IMR-90 (cell line): ENCODE data around the gene ZKSCAN5. TPM values are rescaled to one million over a fixed set of nuclear protein-coding genes. Genes with fewer than 3 reads are reported as not detected.

Source experiments
- ATAC-seq: fragments of 200-7000 bp; cut with Tn5 transposase; 2 replicates; pipeline ENCODE4 v1.9.1; 2020; ENCODE audit warnings: low read depth, mild to moderate bottlenecking, moderate library complexity
- BruUV-seq: library from RNA; stranded (reverse); fragments of 400-500 nt; replicated peaks from 2 replicates; lab custom pipeline; 2021; lab: Mats Ljungman, UMichigan
- CTCF ChIA-PET: fragments of 300-600 bp; formaldehyde crosslinking; extraction: SDS; loops from one replicate; lab custom pipeline; 2021; ENCODE audit warnings: antibody characterized with exemption; lab: Yijun Ruan, JAX
- POLR2A ChIA-PET: fragments of 300-600 bp; sonication (Branson Sonifier 250); formaldehyde crosslinking; loops from one replicate; lab custom pipeline; 2022; ENCODE audit warnings: antibody characterized with exemption; ENCODE audit not compliant: unreplicated experiment; lab: Charles Lee
- DNase-seq: peaks from one replicate; pipeline ENCODE4 v3.0.0; 2013
- H2AFZ ChIP-seq: replicated peaks from 2 replicates; pipeline ENCODE3; 2013; ENCODE audit warnings: low read length, mild to moderate bottlenecking; ENCODE audit not compliant: poor library complexity
- H2AK5ac ChIP-seq: 2 replicates; pipeline ENCODE4 v1.6.1; 2013; ENCODE audit warnings: low read depth, low read length, inconsistent platforms
- H2AK9ac ChIP-seq: replicated peaks from 2 replicates; pipeline ENCODE3; 2013; ENCODE audit warnings: mild to moderate bottlenecking, low read depth, low read length, moderate library complexity; ENCODE audit not compliant: poor library complexity
- H2BK120ac ChIP-seq: 2 replicates; pipeline ENCODE4 v1.6.1; 2013; ENCODE audit warnings: low read depth, low read length, inconsistent platforms
- H2BK15ac ChIP-seq: 3 replicates; pipeline ENCODE4 v1.6.1; 2013; ENCODE audit warnings: low read depth, low read length, inconsistent platforms
- H2BK20ac ChIP-seq: 2 replicates; pipeline ENCODE4 v1.6.1; 2013; ENCODE audit warnings: low read depth, mild to moderate bottlenecking, inconsistent platforms, low read length, moderate library complexity
- H2BK5ac ChIP-seq: 2 replicates; pipeline ENCODE4 v1.6.1; 2013; ENCODE audit warnings: mild to moderate bottlenecking, low read depth, low read length, inconsistent platforms; ENCODE audit not compliant: poor library complexity, severe bottlenecking
- H3K14ac ChIP-seq: replicated peaks from 2 replicates; pipeline ENCODE4 v1.6.1; 2013; ENCODE audit warnings: low read depth, low read length, inconsistent platforms
- H3K18ac ChIP-seq: 2 replicates; pipeline ENCODE4 v1.6.1; 2013; ENCODE audit warnings: low read depth, low read length, control low read depth
- H3K23ac ChIP-seq: 2 replicates; pipeline ENCODE4 v1.6.1; 2013; ENCODE audit warnings: low read depth, low read length, inconsistent platforms
- H3K27ac ChIP-seq: 2 replicates; pipeline ENCODE4 v1.5.1; 2013; ENCODE audit warnings: mild to moderate bottlenecking, control low read depth, low read length; ENCODE audit not compliant: insufficient read depth
- H3K27me3 ChIP-seq: 2 replicates; pipeline ENCODE4 v1.6.1; 2013; ENCODE audit warnings: low read length; ENCODE audit not compliant: control insufficient read depth, insufficient read depth
- H3K36me3 ChIP-seq: 2 replicates; pipeline ENCODE4 v1.6.1; 2013; ENCODE audit warnings: low read length, mixed read lengths; ENCODE audit not compliant: control insufficient read depth, insufficient read depth
- H3K4ac ChIP-seq: 2 replicates; pipeline ENCODE4 v1.6.1; 2013; ENCODE audit warnings: low read depth, low read length, inconsistent platforms
- H3K4me1 ChIP-seq: 2 replicates; pipeline ENCODE4 v1.6.1; 2013; ENCODE audit warnings: low read length, mixed read lengths; ENCODE audit not compliant: control insufficient read depth, insufficient read depth
- H3K4me2 ChIP-seq: 2 replicates; pipeline ENCODE4 v1.6.1; 2013; ENCODE audit warnings: low read depth, mild to moderate bottlenecking, control low read depth, low read length, moderate library complexity
- H3K4me3 ChIP-seq: 2 replicates; pipeline ENCODE4 v1.5.1; 2013; ENCODE audit warnings: low read depth, mild to moderate bottlenecking, control low read depth, low read length, moderate library complexity; ENCODE audit not compliant: insufficient read depth
- H3K56ac ChIP-seq: 2 replicates; pipeline ENCODE4 v1.6.1; 2013; ENCODE audit warnings: low read length, inconsistent platforms; ENCODE audit not compliant: insufficient read depth; ENCODE audit errors: extremely low read depth
- H3K79me1 ChIP-seq, 2 experiments: 2 replicates each; pipeline ENCODE4 v1.6.1; 2013; ENCODE audit warnings: low read length in 2 of 2, inconsistent platforms in 1 of 2, low read depth in 1 of 2
- H3K9ac ChIP-seq: 2 replicates; pipeline ENCODE4 v1.6.1; 2013; ENCODE audit warnings: low read depth, low read length, control low read depth
- H3K9me1 ChIP-seq: 2 replicates; pipeline ENCODE4 v1.6.1; 2013; ENCODE audit warnings: low read length, inconsistent platforms; ENCODE audit not compliant: insufficient read depth
- H3K9me3 ChIP-seq: 2 replicates; pipeline ENCODE4 v1.6.1; 2013; ENCODE audit warnings: low read length; ENCODE audit not compliant: control insufficient read depth, insufficient read depth
- H4K20me1 ChIP-seq: 2 replicates; pipeline ENCODE4 v1.6.1; 2013; ENCODE audit warnings: low read length, inconsistent platforms; ENCODE audit not compliant: insufficient read depth
- H4K5ac ChIP-seq: 2 replicates; pipeline ENCODE4 v1.6.1; 2013; ENCODE audit warnings: mild to moderate bottlenecking, low read depth, low read length, control low read depth
- H4K8ac ChIP-seq, 2 experiments: 2 replicates each; pipeline ENCODE4 v1.6.1; 2013; ENCODE audit warnings: low read depth in 2 of 2, low read length in 2 of 2, control low read depth in 1 of 2, inconsistent platforms in 1 of 2
- H4K91ac ChIP-seq: 2 replicates; pipeline ENCODE4 v1.6.1; 2013; ENCODE audit warnings: low read depth, low read length, inconsistent platforms; ENCODE audit not compliant: insufficient read depth
- BHLHE40 ChIP-seq: fragments of 150-350 bp; IDR thresholded peaks from 2 replicates; pipeline ENCODE4 v1.6.1; 2016; ENCODE audit warnings: mild to moderate bottlenecking, low read depth, low read length
- CEBPB ChIP-seq: IDR thresholded peaks from 2 replicates; pipeline ENCODE4 v1.6.1; 2012; ENCODE audit warnings: low read depth, low read length, improper control_type of control experiment
- CHD1 ChIP-seq: IDR thresholded peaks from 2 replicates; pipeline ENCODE4 v1.6.1; 2012; ENCODE audit warnings: low read depth, low read length, improper control_type of control experiment
- CTCF ChIP-seq: conservative IDR thresholded peaks from 2 replicates; pipeline ENCODE4 v1.5.1; 2012; ENCODE audit warnings: mild to moderate bottlenecking, low read depth, low read length, improper control_type of control experiment
- ELK1 ChIP-seq: fragments of 150-350 bp; IDR thresholded peaks from 2 replicates; pipeline ENCODE4 v1.6.1; 2016; ENCODE audit warnings: low read depth, mild to moderate bottlenecking, low read length, moderate library complexity, borderline replicate concordance
- FOS ChIP-seq: fragments of 150-350 bp; IDR thresholded peaks from 2 replicates; pipeline ENCODE4 v1.6.1; 2016; ENCODE audit warnings: low read depth, low read length
- MAFK ChIP-seq: IDR thresholded peaks from 2 replicates; pipeline ENCODE4 v1.6.1; 2012; ENCODE audit warnings: low read depth, low read length, improper control_type of control experiment
- MAZ ChIP-seq: IDR thresholded peaks from 2 replicates; pipeline ENCODE4 v1.6.1; 2012; ENCODE audit warnings: low read depth, mild to moderate bottlenecking, low read length, improper control_type of control experiment, moderate library complexity, borderline replicate concordance
- MXI1 ChIP-seq: IDR thresholded peaks from 2 replicates; pipeline ENCODE4 v1.6.1; 2012; ENCODE audit warnings: low read depth, mild to moderate bottlenecking, low read length, moderate library complexity, borderline replicate concordance
- NFE2L2 ChIP-seq: fragments of 150-350 bp; IDR thresholded peaks from 2 replicates; pipeline ENCODE4 v1.6.1; 2016; ENCODE audit warnings: low read depth, mild to moderate bottlenecking, low read length
- POLR2A ChIP-seq: IDR thresholded peaks from 2 replicates; pipeline ENCODE4 v1.6.1; 2012; ENCODE audit warnings: mild to moderate bottlenecking, low read depth, low read length
- RAD21 ChIP-seq: IDR thresholded peaks from 2 replicates; pipeline ENCODE4 v1.6.1; 2012; ENCODE audit warnings: low read length, improper control_type of control experiment
- RCOR1 ChIP-seq: IDR thresholded peaks from 2 replicates; pipeline ENCODE4 v1.6.1; 2012; ENCODE audit warnings: mild to moderate bottlenecking, low read length, improper control_type of control experiment; ENCODE audit not compliant: insufficient replicate concordance
- RFX5 ChIP-seq: IDR thresholded peaks from 2 replicates; pipeline ENCODE4 v1.8.0; 2012; ENCODE audit warnings: low read depth, mild to moderate bottlenecking, low read length, moderate library complexity
- SMC3 ChIP-seq: fragments of 150-350 bp; IDR thresholded peaks from 2 replicates; pipeline ENCODE4 v1.6.1; 2016; ENCODE audit warnings: low read depth, mild to moderate bottlenecking, antibody characterized with exemption, low read length, moderate library complexity
- USF2 ChIP-seq: fragments of 150-350 bp; IDR thresholded peaks from 2 replicates; pipeline ENCODE4 v1.6.1; 2017; ENCODE audit warnings: mild to moderate bottlenecking, antibody characterized with exemption, low read length, low read depth
- WGBS, 2 experiments: methylation state at CpG; one replicate each; pipeline versions ENCODE4 v1.1.5 to v1.1.7; 2013; ENCODE audit warnings: missing lambda C conversion rate in 2 of 2; ENCODE audit not compliant: insufficient read length in 1 of 2; ENCODE audit errors: extremely low coverage in 2 of 2; 5-methylcytosine and 5-hydroxymethylcytosine counted together
- dilution Hi-C: fragments of 300-500 bp; cut with HindIII; formaldehyde crosslinking; loops from one replicate; pipeline ENCODE4 v1.14.3; 2018; ENCODE audit warnings: low sequenced_read_pairs; ENCODE audit not compliant: unreplicated experiment
- in situ Hi-C: fragments of 300-500 bp; cut with MboI; formaldehyde crosslinking; loops from 3 replicates; pipeline ENCODE4 v1.14.3; 2019; ENCODE audit warnings: low sequenced_read_pairs, inconsistent platforms, mixed read lengths
- intact Hi-C: fragments of 100-400 bp; cut with micrococcal nuclease; formaldehyde crosslinking; loops from 2 replicates; pipeline ENCODE4 v1.10.0; 2022
- polyA plus RNA-seq, 3 experiments: library from polyadenylated mRNA; depleted of rRNA; stranded (reverse); fragments of >200 nt; gene quantifications; 2 replicates each; pipeline ENCODE4 v1.2.3, GENCODE V29; 2012; ENCODE audit warnings: low replicate concordance in 1 of 3
- total RNA-seq: library from RNA; depleted of rRNA; stranded (reverse); fragments of >200 nt; gene quantifications from 2 replicates; pipeline ENCODE4 v1.2.3, GENCODE V29; 2012

ZKSCAN5 gene
- total and polyA plus RNA-seq, 2 of the 4 experiments (the other 2 are of a cell fraction): 5.5 to 16.3 TPM

GRCh38 chr7:99468336-99468918, 36.0 kb upstream of the ZKSCAN5 start:
- no peak overlapping the region for H3K27ac ChIP-seq
- no peak overlapping the region for H3K9ac ChIP-seq
- no peak overlapping the region for H2BK120ac ChIP-seq
- no TSS peak for BruUV-seq
- intact Hi-C loops (no loop called here), dilution Hi-C loops (no loop called here), in situ Hi-C loops (no loop called here)
- peaks cover 3% of the 10 kb centered on the region; the same call in 1 of the 2 replicates for H3K9me1 ChIP-seq
- H4K8ac ChIP-seq: no peak overlapping the region
- no peak overlapping the region for H4K91ac ChIP-seq
- peaks cover 5 to 32% of the 10 kb centered on the region in 2 experiments for H3K79me1 ChIP-seq
- no peak overlapping the region for H4K5ac ChIP-seq
- no peak overlapping the region for H2AFZ ChIP-seq
- H2BK20ac ChIP-seq: no peak overlapping the region
- no peak overlapping the region for H3K56ac ChIP-seq
- no peak overlapping the region for H3K23ac ChIP-seq
- H4K20me1 ChIP-seq: peaks cover 5% of the 10 kb centered on the region; the same call in 1 of the 2 replicates
- ChIA-PET CTCF (no interaction called here), POLR2A (no interaction called here)
- no peak overlapping the region for H3K4ac ChIP-seq
- 93% methylated on average over 5 of the region's 29 CpGs; no CpG with 5 or more reads in 1 of the 2 experiments for WGBS, 2 experiments
- H3K18ac ChIP-seq: no peak overlapping the region
- no peak overlapping the region for H2AK9ac ChIP-seq
- H2BK5ac ChIP-seq: no peak overlapping the region
- no peak for TF ChIP-seq RFX5
- TF ChIP-seq MXI1: no peak
- no peak for TF ChIP-seq BHLHE40
- TF ChIP-seq RCOR1: no peak
- no peak for TF ChIP-seq MAZ
- no peak for TF ChIP-seq CHD1
- no peak for TF ChIP-seq CEBPB
- no peak for TF ChIP-seq USF2
- no peak for TF ChIP-seq CTCF
- TF ChIP-seq POLR2A: no peak
- no peak for TF ChIP-seq SMC3
- TF ChIP-seq MAFK: no peak
- no peak for TF ChIP-seq NFE2L2
- TF ChIP-seq FOS: no peak
- no peak for TF ChIP-seq RAD21
- no peak for TF ChIP-seq ELK1
- no peak overlapping the region for H3K4me2 ChIP-seq
- no peak overlapping the region for H3K4me3 ChIP-seq
- no peak for DNase-seq
- peaks cover 4% of the 10 kb centered on the region for H3K36me3 ChIP-seq
- ATAC-seq: no peak
- H2AK5ac ChIP-seq: no peak overlapping the region
- H3K4me1 ChIP-seq: no peaks in the 10 kb centered on the region; the same call in 1 of the 2 replicates
- no peak overlapping the region for H3K14ac ChIP-seq
- no peak overlapping the region for H2BK15ac ChIP-seq
- no peaks in the 10 kb centered on the region for H3K27me3 ChIP-seq
- no peaks in the 10 kb centered on the region for H3K9me3 ChIP-seq
